Spleen (tissue), 11 donors: ENCODE results near the gene S100A16. TPM values are rescaled to one million over a fixed set of nuclear protein-coding genes. Genes with fewer than 3 reads are reported as not detected.

ENCODE experiments used
- DNase-seq: peaks from one replicate; pipeline ENCODE4 v3.0.0-alpha.2; 2020
- H3K27ac ChIP-seq, 8 donors: fragments of 200-600 bp; sonication (generic) in 7 of 8; 1 replicate in 4 of 8; 2 replicates in 4 of 8; pipeline versions ENCODE4 v1.5.0 to v1.8.0; 2016 to 2021; ENCODE audit warnings: inconsistent platforms in 4 of 8, mild to moderate bottlenecking in 4 of 8, moderate library complexity in 1 of 8
- H3K27me3 ChIP-seq, 7 donors: fragments of 200-600 bp; sonication (generic) in 6 of 7; replicated peaks in 1 of 7; 1 replicate in 4 of 7; 2 replicates in 3 of 7; pipeline versions ENCODE4 v1.5.0 to v1.8.0; 2016 to 2021; ENCODE audit warnings: inconsistent platforms in 3 of 7, mild to moderate bottlenecking in 1 of 7
- H3K36me3 ChIP-seq, 6 donors: fragments of 200-600 bp; sonication (generic) in 5 of 6; 1 replicate in 4 of 6; 2 replicates in 2 of 6; pipeline versions ENCODE4 v1.5.0 to v1.8.0; 2016 to 2021; ENCODE audit warnings: inconsistent platforms in 2 of 6
- H3K4me1 ChIP-seq, 6 donors: fragments of 200-600 bp; sonication (generic) in 5 of 6; 1 replicate in 3 of 6; 2 replicates in 3 of 6; pipeline versions ENCODE4 v1.5.0 to v1.8.0; 2016 to 2021; ENCODE audit warnings: inconsistent platforms in 3 of 6
- H3K4me3 ChIP-seq, 8 donors: fragments of 200-600 bp; sonication (generic) in 7 of 8; 1 replicate in 4 of 8; 2 replicates in 4 of 8; pipeline versions ENCODE4 v1.5.0 to v1.8.0; 2016 to 2021; ENCODE audit warnings: inconsistent platforms in 4 of 8, mild to moderate bottlenecking in 4 of 8, moderate library complexity in 2 of 8
- H3K9me3 ChIP-seq, 8 donors: fragments of 200-600 bp; sonication (generic) in 7 of 8; 1 replicate in 4 of 8; 2 replicates in 4 of 8; pipeline versions ENCODE4 v1.5.0 to v1.8.0; 2016 to 2021; ENCODE audit warnings: inconsistent platforms in 4 of 8
- POLR2A ChIP-seq, 3 donors: fragments of 450-650 bp; IDR thresholded peaks; one replicate each; pipeline ENCODE4 v1.5.1; 2017; ENCODE audit warnings: antibody characterized with exemption in 3 of 3, mild to moderate bottlenecking in 1 of 3
- POLR2AphosphoS5 ChIP-seq, 3 donors: sonication (generic); formaldehyde crosslinking; IDR thresholded peaks; one replicate each; pipeline ENCODE4 v1.5.1; 2017; ENCODE audit warnings: antibody characterized with exemption in 3 of 3
- whole genome bisulfite sequencing, 5 donors: extraction: QIAGEN DNeasy Blood & Tissue Kit in 3 of 5; methylation state at CpG; one replicate each; pipeline versions ENCODE4 v1.1.5 to v1.1.7; 2013 to 2018; 5-methylcytosine and 5-hydroxymethylcytosine counted together
- intact Hi-C: fragments of 100-400 bp; cut with DNase I; formaldehyde crosslinking; loops from one replicate; pipeline ENCODE4 v1.15.0; 2023; ENCODE audit warnings: low total_unique reads
- polyA plus RNA-seq, 3 donors: library from polyadenylated mRNA; stranded (reverse); fragments of 200-250 nt; gene quantifications; one replicate each; pipeline ENCODE4 v1.2.1, GENCODE V29; 2013
- total RNA-seq, 7 donors: library from RNA; depleted of rRNA in 3 of 7; stranded (reverse); fragments of >200 nt in 3 of 7; fragmentation: NEBNext Ultra II Directional in 4 of 7; extraction: Animal tissue kit (Norgen Biotek cat#: 25700) in 4 of 7; gene quantifications; one replicate each; pipeline versions ENCODE4 v1.1.0 to v1.2.1, GENCODE V29; 2016 to 2021
- TF ChIP-seq, protein P1 (sequence below), 11 experiments: fragments of 200-600 bp in 7 of 11; fragments of 450-650 bp in 4 of 11; sonication (generic) in 4 of 11; IDR thresholded peaks in 8 of 11; conservative IDR thresholded peaks in 3 of 11; 1 replicate in 7 of 11; 2 replicates in 4 of 11; pipeline versions ENCODE4 v1.4.0 to v1.8.0; 2016 to 2021; ENCODE audit warnings: antibody characterized with exemption in 11 of 11, inconsistent platforms in 4 of 11, mild to moderate bottlenecking in 1 of 11
- donor health status: healthy with polysubstance abuse.
- donor health status: DM: no; HTN: no; CAD: no; lungs with moderate emphysema.
- donor health status: DM: no; HTN: no; CAD: no.
- donor health status: Bipolar disorder and iron deficiency.
- donor health status: healthy.
- donor health status: DM: no; HTN: no; CAD: no.
- donor health status: DM: yes; HTN: yes; CAD: no.

The S100A16 gene
- total and polyA plus RNA-seq, 10 donors = 52.0 to 111 (median 91.6) TPM

DNA sequence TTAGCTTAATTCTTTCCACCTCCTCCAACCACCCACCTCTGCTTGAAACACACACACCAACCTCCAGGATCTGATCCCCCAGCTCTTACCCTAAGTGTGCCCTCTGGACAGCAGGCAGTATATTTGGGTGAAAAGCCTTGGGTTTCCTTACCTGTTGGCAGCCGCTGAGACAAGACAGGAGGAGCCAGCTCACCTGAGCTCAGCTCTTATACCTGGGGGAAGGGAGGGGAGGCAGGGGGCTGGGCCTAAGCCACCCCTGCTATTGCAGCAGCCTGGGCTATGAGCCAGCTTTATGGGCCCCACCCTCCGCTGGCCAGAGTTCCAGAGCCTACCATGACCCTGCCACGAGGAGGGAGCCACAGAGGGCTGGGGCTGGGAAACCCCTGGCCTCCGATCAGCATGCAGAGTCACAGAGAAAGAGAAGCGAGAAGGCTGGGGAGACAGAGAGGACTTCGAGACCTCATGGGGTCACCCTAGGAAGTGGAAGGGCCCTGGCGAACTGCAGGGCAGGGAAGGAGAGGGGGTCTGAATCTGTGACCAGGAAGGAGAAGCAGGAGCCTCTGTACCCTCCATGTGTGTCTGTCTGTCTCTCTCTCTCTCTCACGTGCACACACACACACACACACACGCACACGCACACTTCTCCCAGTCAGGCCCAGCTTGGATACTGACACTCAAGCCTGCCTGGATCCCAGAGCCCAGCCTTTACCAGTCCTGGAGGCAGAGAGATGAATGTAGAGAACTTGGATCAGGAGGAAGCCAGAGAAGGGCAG, 3.4 kb upstream of the S100A16 start, which contains the start of gene S100A14:
Gene S100A14, minus strand, starts transcription at position 182 of the 773 bp plus-strand sequence. CDS start 467 bp downstream, outside the sequence.
- WGBS, 5 donors = 57 to 74% (median 72%) methylated on average over 9 to 10 of the region's 10 CpGs
- H3K4me3 ChIP-seq = no peak within 1 kb of the TSS
- intact Hi-C loops = loop anchor here (5.0 kb wide), 1 partner anchor 44 kb away; no protein-coding TSS in a partner anchor

DNA sequence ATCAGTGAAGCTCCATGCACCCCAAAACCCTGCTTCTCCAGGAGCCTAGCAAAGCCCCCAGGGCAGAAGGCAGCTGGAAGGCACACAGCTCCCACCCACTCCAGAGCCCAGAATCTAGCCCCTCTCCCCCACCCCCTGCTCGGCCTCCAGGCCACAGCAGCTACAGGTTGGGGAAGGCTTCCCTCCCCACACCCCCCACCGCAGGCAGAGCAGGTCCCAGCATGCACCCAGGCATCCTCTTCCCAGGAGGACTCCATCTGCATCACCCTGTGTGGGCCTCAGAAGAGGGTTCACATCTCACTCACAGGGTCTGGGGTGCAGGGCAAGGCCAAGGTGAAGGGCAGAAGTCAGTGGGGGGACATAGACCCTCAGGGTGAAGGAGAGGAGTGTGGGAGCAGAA, 2.5 kb upstream of the S100A16 start:
- peak overlapping the region in 2 of 8 donors; percentile 46 to 90 for H3K27ac ChIP-seq
- no peak for DNase-seq
- H3K4me1 ChIP-seq = peaks cover 14 to 66% (median 38%) of the 10 kb centered on the region in 6 donors
- peaks cover 0 to 14% (median 0%) of the 10 kb centered on the region in 6 donors for H3K36me3 ChIP-seq
- WGBS, 5 donors = 83 to 100% (median 93%) methylated on average over 1 to 2 of the region's 2 CpGs
- no peak for TF ChIP-seq POLR2AphosphoS5 (IDR thresholded peaks at IDR 0.05)
- TF ChIP-seq, protein P1, sequence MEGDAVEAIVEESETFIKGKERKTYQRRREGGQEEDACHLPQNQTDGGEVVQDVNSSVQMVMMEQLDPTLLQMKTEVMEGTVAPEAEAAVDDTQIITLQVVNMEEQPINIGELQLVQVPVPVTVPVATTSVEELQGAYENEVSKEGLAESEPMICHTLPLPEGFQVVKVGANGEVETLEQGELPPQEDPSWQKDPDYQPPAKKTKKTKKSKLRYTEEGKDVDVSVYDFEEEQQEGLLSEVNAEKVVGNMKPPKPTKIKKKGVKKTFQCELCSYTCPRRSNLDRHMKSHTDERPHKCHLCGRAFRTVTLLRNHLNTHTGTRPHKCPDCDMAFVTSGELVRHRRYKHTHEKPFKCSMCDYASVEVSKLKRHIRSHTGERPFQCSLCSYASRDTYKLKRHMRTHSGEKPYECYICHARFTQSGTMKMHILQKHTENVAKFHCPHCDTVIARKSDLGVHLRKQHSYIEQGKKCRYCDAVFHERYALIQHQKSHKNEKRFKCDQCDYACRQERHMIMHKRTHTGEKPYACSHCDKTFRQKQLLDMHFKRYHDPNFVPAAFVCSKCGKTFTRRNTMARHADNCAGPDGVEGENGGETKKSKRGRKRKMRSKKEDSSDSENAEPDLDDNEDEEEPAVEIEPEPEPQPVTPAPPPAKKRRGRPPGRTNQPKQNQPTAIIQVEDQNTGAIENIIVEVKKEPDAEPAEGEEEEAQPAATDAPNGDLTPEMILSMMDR (IDR thresholded peaks at IDR 0.05 in 8 of 11, conservative IDR thresholded peaks at IDR 0.05 in 3 of 11) = no peak
- no peak for TF ChIP-seq POLR2A (IDR thresholded peaks at IDR 0.05)
- H3K4me3 ChIP-seq = no peak overlapping the region
- intact Hi-C loops = loop anchor here (5.0 kb wide), 1 partner anchor 43 kb away; no protein-coding TSS in a partner anchor
- H3K9me3 ChIP-seq = no peaks in the 10 kb centered on the region
- no peaks in the 10 kb centered on the region for H3K27me3 ChIP-seq

More for the DNA sequence above, 3.4 kb upstream of the S100A16 start, which contains the start of gene S100A14:
- H3K27me3 ChIP-seq = no peaks in the 10 kb centered on the region
- H3K27ac ChIP-seq = peak within 1 kb of the TSS in 7 of 8 donors; percentile 22 to 90 (median 48)
- peak; percentile 70 for DNase-seq
- peaks cover 12 to 57% (median 34%) of the 10 kb centered on the region in 6 donors for H3K4me1 ChIP-seq
- TF ChIP-seq POLR2AphosphoS5 (IDR thresholded peaks at IDR 0.05) = peak in 1 of 3 donors; percentile 26
- TF ChIP-seq, protein P1 (IDR thresholded peaks at IDR 0.05 in 8 of 11, conservative IDR thresholded peaks at IDR 0.05 in 3 of 11) = no peak
- peaks cover 0 to 14% (median 0%) of the 10 kb centered on the region in 6 donors for H3K36me3 ChIP-seq
- no peaks in the 10 kb centered on the region for H3K9me3 ChIP-seq

DNA sequence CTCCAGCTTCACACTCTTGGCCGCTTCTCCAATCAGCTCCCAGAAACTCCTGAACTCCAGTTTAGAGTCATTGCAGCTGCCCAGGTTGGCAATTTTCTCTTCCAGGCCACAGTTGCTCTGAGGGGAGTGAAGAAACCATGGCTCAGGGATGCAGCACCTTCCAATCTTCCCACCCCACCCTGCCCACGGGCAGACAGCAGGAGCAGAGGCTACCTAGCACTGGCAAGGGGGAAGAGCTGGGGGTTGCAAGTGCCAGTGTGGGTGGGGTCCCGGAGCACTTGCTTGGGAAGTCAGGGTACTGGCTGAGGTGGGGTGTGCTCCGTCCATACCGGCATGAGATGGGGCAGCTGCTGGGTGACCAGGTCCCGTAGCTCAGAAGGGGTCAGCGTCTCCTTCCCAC, 2.0 kb upstream of the S100A16 start:
- intact Hi-C loops = loop anchor here (5.0 kb wide), 1 partner anchor 43 kb away; no protein-coding TSS in a partner anchor
- Histone ChIP-seq H3K27me3 (no peaks in the 10 kb centered on the region), H3K36me3 (peaks cover 0 to 10% (median 0%) of the 10 kb centered on the region in 6 donors), H3K9me3 (no peaks in the 10 kb centered on the region), H3K4me1 (peaks cover 14 to 71% (median 43%) of the 10 kb centered on the region in 6 donors), H3K27ac (peak overlapping the region in 3 of 8 donors; percentile 2 to 90 (median 88)), H3K4me3 (no peak overlapping the region)
- no peak for DNase-seq
- 88 to 100% (median 93%) methylated on average over 5 to 7 of the region's 7 CpGs for WGBS, 5 donors
- no peak for TF ChIP-seq POLR2A (IDR thresholded peaks at IDR 0.05)
- TF ChIP-seq, protein P1 (IDR thresholded peaks at IDR 0.05 in 8 of 11, conservative IDR thresholded peaks at IDR 0.05 in 3 of 11) = no peak
- no peak for TF ChIP-seq POLR2AphosphoS5 (IDR thresholded peaks at IDR 0.05)
